Erythroblast (primary cell): ENCODE data around the gene TMA7.

Experiments used
- DNase-seq, 2 experiments: peaks; one replicate each; lab custom pipeline; 2025; lab: John Stamatoyannopoulos, UW
- GATA1 ChIP-seq: IDR thresholded peaks from 2 replicates; pipeline ENCODE4 v1.6.1; 2011; ENCODE audit warnings: low read depth, mild to moderate bottlenecking, control low read depth, low read length, moderate library complexity
- POLR2A ChIP-seq: IDR thresholded peaks from 2 replicates; pipeline ENCODE4 v1.6.1; 2011; ENCODE audit warnings: mild to moderate bottlenecking, low read length

TMA7 gene

GRCh38 chr3:48412375-48413001 is 27.6 kb upstream of the TMA7 start:
- TF ChIP-seq POLR2A: no peak
- no peak for TF ChIP-seq GATA1
- no peak for DNase-seq

GRCh38 chr3:48413086-48413485 is 27.0 kb upstream of the TMA7 start:
- TF ChIP-seq POLR2A: no peak
- no peak for TF ChIP-seq GATA1
- no peak for DNase-seq

GRCh38 chr3:48413611-48414010 is 26.4 kb upstream of the TMA7 start:
- no peak for DNase-seq
- no peak for TF ChIP-seq POLR2A
- TF ChIP-seq GATA1: no peak

- no peak for TF ChIP-seq POLR2A
- DNase-seq: no peak
Measured at GRCh38 chr3:48414376-48415250, 25.4 kb upstream of the TMA7 start.

GRCh38 chr3:48415251-48415953 is 24.7 kb upstream of the TMA7 start:
- TF ChIP-seq POLR2A (no peak), GATA1 (no peak)

GRCh38 chr3:48416091-48416505 is 24.0 kb upstream of the TMA7 start:
- no peak for TF ChIP-seq POLR2A
- TF ChIP-seq GATA1: no peak

More at GRCh38 chr3:48415251-48415953, 24.7 kb upstream of the TMA7 start:
- DNase-seq: no peak

GRCh38 chr3:48416546-48416945 is 23.5 kb upstream of the TMA7 start:
- no peak for DNase-seq
- TF ChIP-seq POLR2A (no peak), GATA1 (no peak)

More at GRCh38 chr3:48416091-48416505, 24.0 kb upstream of the TMA7 start:
- DNase-seq: no peak

GRCh38 chr3:48417529-48418108 is 22.4 kb upstream of the TMA7 start:
- no peak for TF ChIP-seq GATA1
- TF ChIP-seq POLR2A: no peak
- DNase-seq: no peak

GRCh38 chr3:48418140-48418539 is 21.9 kb upstream of the TMA7 start:
- TF ChIP-seq GATA1 (no peak), POLR2A (no peak)
- no peak for DNase-seq

GRCh38 chr3:48418651-48419050 is 21.4 kb upstream of the TMA7 start:
- DNase-seq: no peak
- no peak for TF ChIP-seq POLR2A
- TF ChIP-seq GATA1: no peak

GRCh38 chr3:48419149-48419548 is 20.9 kb upstream of the TMA7 start:
- TF ChIP-seq POLR2A (no peak), GATA1 (no peak)
- DNase-seq: no peak

GRCh38 chr3:48419597-48419996 is 20.5 kb upstream of the TMA7 start:
- TF ChIP-seq POLR2A (no peak), GATA1 (no peak)

GRCh38 chr3:48420561-48420960 is 19.5 kb upstream of the TMA7 start:
- DNase-seq: no peak
- TF ChIP-seq POLR2A: no peak
- TF ChIP-seq GATA1: no peak

More at GRCh38 chr3:48419597-48419996, 20.5 kb upstream of the TMA7 start:
- no peak for DNase-seq
